CD4-positive, alpha-beta memory T cell (primary cell): Measurements from ENCODE around the gene MAD1L1. TPM values are rescaled to one million over a fixed set of nuclear protein-coding genes. Genes with fewer than 3 reads are reported as not detected.

Experiments used
- CTCF ChIA-PET: fragments of 350-600 bp; sonication (Branson Sonifier 250); formaldehyde crosslinking; loops from one replicate; lab custom pipeline; 2021; ENCODE audit warnings: inconsistent platforms; ENCODE audit not compliant: partially characterized antibody; lab: Charles Lee
- POLR2A ChIA-PET: fragments of 350-600 bp; sonication (Branson Sonifier 250); formaldehyde crosslinking; loops from one replicate; lab custom pipeline; 2021; ENCODE audit not compliant: partially characterized antibody; lab: Charles Lee
- DNase-seq, 5 donors: peaks; one replicate each; pipeline versions ENCODE4 v3.0.0 to v3.0.0-alpha.2; 2020 to 2022; ENCODE audit warnings: mixed read lengths in 1 of 5
- H3K27ac ChIP-seq: one replicate; pipeline ENCODE4 v1.7.0; 2013; ENCODE audit warnings: low read depth, low read length
- H3K27me3 ChIP-seq: 2 replicates; pipeline ENCODE4 v1.7.0; 2013; ENCODE audit warnings: mild to moderate bottlenecking, low read length, moderate library complexity; ENCODE audit not compliant: insufficient read depth
- H3K36me3 ChIP-seq: 2 replicates; pipeline ENCODE4 v1.7.0; 2013; ENCODE audit warnings: mild to moderate bottlenecking, low read length, moderate library complexity; ENCODE audit not compliant: insufficient read depth
- H3K4me1 ChIP-seq: 2 replicates; pipeline ENCODE4 v1.7.0; 2013; ENCODE audit warnings: mild to moderate bottlenecking, low read length, moderate library complexity; ENCODE audit not compliant: insufficient read depth
- H3K4me3 ChIP-seq, 2 donors: one replicate each; pipeline ENCODE4 v1.7.0; 2013; ENCODE audit warnings: low read length in 2 of 2, mild to moderate bottlenecking in 1 of 2
- H3K9me3 ChIP-seq, 2 donors: one replicate each; pipeline ENCODE4 v1.7.0; 2013; ENCODE audit warnings: low read length in 2 of 2, control low read depth in 1 of 2; ENCODE audit not compliant: control insufficient read depth in 1 of 2
- H3K27ac Mint-ChIP-seq, 7 donors: one replicate each; pipeline ENCODE4 v1.8.0; 2020 to 2021; ENCODE audit warnings: mixed read lengths in 7 of 7, mild to moderate bottlenecking in 6 of 7, inconsistent platforms in 3 of 7, moderate library complexity in 3 of 7
- H3K27me3 Mint-ChIP-seq, 2 donors: one replicate each; pipeline ENCODE4 v1.8.0; 2020 to 2021; ENCODE audit warnings: mixed read lengths in 2 of 2
- H3K36me3 Mint-ChIP-seq, 2 donors: one replicate each; pipeline ENCODE4 v1.8.0; 2020 to 2021; ENCODE audit warnings: mixed read lengths in 2 of 2, inconsistent platforms in 1 of 2, mild to moderate bottlenecking in 1 of 2
- H3K4me1 Mint-ChIP-seq, 4 donors: one replicate each; pipeline ENCODE4 v1.8.0; 2020 to 2021; ENCODE audit warnings: mixed read lengths in 4 of 4, mild to moderate bottlenecking in 1 of 4
- H3K4me3 Mint-ChIP-seq, 8 donors: one replicate each; pipeline ENCODE4 v1.8.0; 2020 to 2021; ENCODE audit warnings: mixed read lengths in 8 of 8, mild to moderate bottlenecking in 7 of 8, moderate library complexity in 6 of 8, inconsistent platforms in 3 of 8
- H3K9me3 Mint-ChIP-seq, 8 donors: one replicate each; pipeline ENCODE4 v1.8.0; 2020 to 2021; ENCODE audit warnings: mixed read lengths in 8 of 8, mild to moderate bottlenecking in 5 of 8, inconsistent platforms in 3 of 8, moderate library complexity in 1 of 8
- intact Hi-C: fragments of 100-400 bp; cut with micrococcal nuclease; formaldehyde crosslinking; loops from one replicate; pipeline ENCODE4 v1.15.1; 2023
- polyA plus RNA-seq, 2 donors: library from polyadenylated mRNA; unstranded; fragments of 300-500 nt; fragmentation: Illumina TruSeq; gene quantifications; one replicate each; pipeline ENCODE4 v1.2.3, GENCODE V29; 2021
- total RNA-seq, 2 experiments: library from RNA; stranded (reverse); gene quantifications; one replicate each; pipeline ENCODE4 v1.2.3, GENCODE V29; 2021

MAD1L1 gene
- total and polyA plus RNA-seq, 4 experiments from 2014 or later = 89.9 to 132 (median 110) TPM

DNA sequence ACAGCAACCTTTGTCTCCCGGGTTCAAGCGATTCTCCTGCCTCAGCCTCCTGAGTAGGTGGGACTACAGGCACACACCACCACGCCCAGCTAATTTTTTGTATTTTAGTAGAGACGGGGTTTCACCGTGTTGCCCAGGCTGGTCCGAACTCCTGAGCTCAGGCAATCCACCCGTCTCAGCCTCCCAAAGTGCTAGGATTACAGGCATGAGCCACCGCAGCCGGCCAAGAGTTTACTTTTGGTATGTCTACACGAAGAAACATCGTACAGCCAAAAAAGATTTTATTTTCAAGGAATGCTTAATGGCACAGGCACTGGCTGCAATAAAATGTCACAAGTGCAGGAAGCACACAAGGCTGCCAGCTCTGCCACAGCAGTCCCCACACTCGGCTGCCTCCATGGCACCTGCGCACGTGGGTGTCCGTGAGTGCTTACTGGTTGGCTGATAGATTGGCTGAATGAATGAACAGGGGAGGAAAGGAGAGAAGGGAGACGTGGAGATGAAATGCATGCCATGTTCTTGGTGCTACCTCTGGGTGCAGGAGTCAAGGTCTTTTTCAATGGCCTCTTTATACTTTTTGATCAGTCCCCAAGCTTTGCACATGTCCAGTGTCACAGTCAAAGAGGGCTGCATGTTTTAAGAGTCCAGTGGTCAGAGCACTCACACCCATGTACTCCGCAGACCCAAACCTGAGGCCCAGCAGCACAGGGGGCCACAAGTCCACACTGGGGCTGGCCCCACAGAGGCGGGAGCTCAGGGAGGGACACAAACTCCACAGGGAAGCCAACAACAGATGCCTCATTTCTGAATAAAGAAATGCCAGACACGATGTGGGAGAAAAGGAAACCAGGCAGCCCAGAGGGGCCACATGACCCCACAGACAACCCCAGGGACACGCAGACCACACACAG is 198.2 kb downstream of the MAD1L1 start:
- no peaks in the 10 kb centered on the region for H3K36me3 ChIP-seq
- H3K27me3 ChIP-seq = no peaks in the 10 kb centered on the region
- Mint-ChIP-seq H3K36me3 (peaks cover under 1 to 7% of the 10 kb centered on the region in 2 donors), H3K27ac (peak overlapping the region in 1 of 7 donors; percentile 77), H3K4me3 (no peak overlapping the region), H3K9me3 (peaks cover 0 to 14% (median 3%) of the 10 kb centered on the region in 8 donors), H3K4me1 (peaks cover 25 to 49% (median 40%) of the 10 kb centered on the region in 4 donors), H3K27me3 (no peaks in the 10 kb centered on the region)
- no peak for DNase-seq
- intact Hi-C loops = no loop called here
- H3K4me1 ChIP-seq = peaks cover 27% of the 10 kb centered on the region
- no peaks in the 10 kb centered on the region for H3K9me3 ChIP-seq
- CTCF ChIA-PET = no interaction called here
- POLR2A ChIA-PET = no interaction called here
- no peak overlapping the region for H3K4me3 ChIP-seq
- H3K27ac ChIP-seq = no peak overlapping the region

DNA sequence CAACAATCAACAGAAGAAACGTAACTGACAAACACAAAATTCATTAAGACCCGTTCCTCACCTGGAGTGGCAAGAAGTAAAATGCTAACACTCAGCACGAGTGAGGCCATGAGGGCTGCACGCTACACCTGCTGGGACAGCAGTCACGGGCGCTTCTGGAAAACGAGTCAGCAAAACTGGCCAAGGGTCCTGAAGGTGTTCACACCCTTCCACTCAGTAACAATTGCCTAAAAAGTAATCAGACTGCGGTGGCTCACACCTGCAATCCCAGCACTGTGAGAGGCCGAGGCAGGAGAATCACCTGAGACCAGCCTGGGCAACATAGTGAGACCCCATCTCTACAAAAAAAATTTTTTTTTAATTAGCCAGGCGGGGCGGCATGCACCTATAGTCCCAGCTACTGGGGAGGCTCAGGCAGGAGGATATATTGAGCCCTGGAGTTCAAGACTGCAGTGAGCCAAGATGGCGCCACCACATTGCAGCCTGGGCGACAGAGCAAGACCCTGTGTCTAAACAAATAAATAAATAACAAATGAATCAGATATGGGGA is 199.1 kb downstream of the MAD1L1 start:
- POLR2A ChIA-PET = no interaction called here
- no peaks in the 10 kb centered on the region for H3K9me3 ChIP-seq
- peaks cover 3 to 18% (median 12%) of the 10 kb centered on the region in 8 donors for H3K9me3 Mint-ChIP-seq

GRCh38 chr7:2032876-2033407 is 199.8 kb downstream of the MAD1L1 start:
- no peak overlapping the region for H3K27ac ChIP-seq
- no peaks in the 10 kb centered on the region for H3K27me3 Mint-ChIP-seq
- peaks cover 3 to 25% (median 17%) of the 10 kb centered on the region in 8 donors for H3K9me3 Mint-ChIP-seq
- no peaks in the 10 kb centered on the region for H3K27me3 ChIP-seq
- ChIA-PET CTCF (no interaction called here), POLR2A (no interaction called here)
- intact Hi-C loops = no loop called here
- no peaks in the 10 kb centered on the region for H3K36me3 ChIP-seq
- H3K27ac Mint-ChIP-seq = peak overlapping the region in 2 of 7 donors; percentile 52 to 53
- H3K36me3 Mint-ChIP-seq = peaks cover 8 to 19% of the 10 kb centered on the region in 2 donors
- H3K4me3 Mint-ChIP-seq = no peak overlapping the region
- peaks cover 16 to 35% (median 27%) of the 10 kb centered on the region in 4 donors for H3K4me1 Mint-ChIP-seq
- peaks cover 14% of the 10 kb centered on the region for H3K4me1 ChIP-seq
- no peaks in the 10 kb centered on the region for H3K9me3 ChIP-seq
- DNase-seq = no peak
- no peak overlapping the region for H3K4me3 ChIP-seq

More for the DNA sequence above, 199.1 kb downstream of the MAD1L1 start:
- Mint-ChIP-seq H3K27me3 (no peaks in the 10 kb centered on the region), H3K27ac (no peak overlapping the region), H3K36me3 (peaks cover 5 to 14% of the 10 kb centered on the region in 2 donors), H3K4me1 (peaks cover 19 to 42% (median 32%) of the 10 kb centered on the region in 4 donors), H3K4me3 (peak overlapping the region in 1 of 8 donors; percentile 63)
- intact Hi-C loops = no loop called here
- no peak overlapping the region for H3K4me3 ChIP-seq
- no peaks in the 10 kb centered on the region for H3K36me3 ChIP-seq
- H3K27ac ChIP-seq = no peak overlapping the region
- peaks cover 21% of the 10 kb centered on the region for H3K4me1 ChIP-seq
- CTCF ChIA-PET = no interaction called here
- H3K27me3 ChIP-seq = no peaks in the 10 kb centered on the region
- DNase-seq = no peak

- no peaks in the 10 kb centered on the region for H3K36me3 ChIP-seq
- no peaks in the 10 kb centered on the region for H3K27me3 Mint-ChIP-seq
- no peak overlapping the region for H3K27ac Mint-ChIP-seq
- H3K27me3 ChIP-seq = no peaks in the 10 kb centered on the region
- DNase-seq = no peak
- ChIA-PET POLR2A (no interaction called here), CTCF (interaction anchor here (0.6 kb wide), 1 partner anchor 314 kb away, joined by 3 read pairs; no protein-coding TSS in a partner anchor)
- H3K4me1 Mint-ChIP-seq = peaks cover 9 to 31% (median 20%) of the 10 kb centered on the region in 4 donors
- no peak overlapping the region for H3K4me3 ChIP-seq
- no peak overlapping the region for H3K4me3 Mint-ChIP-seq
- peaks cover 3 to 30% (median 24%) of the 10 kb centered on the region in 8 donors for H3K9me3 Mint-ChIP-seq
- peaks cover 14% of the 10 kb centered on the region for H3K4me1 ChIP-seq
- H3K36me3 Mint-ChIP-seq = peaks cover 13 to 26% of the 10 kb centered on the region in 2 donors
- no peak overlapping the region for H3K27ac ChIP-seq
- intact Hi-C loops = no loop called here
- no peaks in the 10 kb centered on the region for H3K9me3 ChIP-seq
Measured at GRCh38 chr7:2032030-2032875, 200.5 kb downstream of the MAD1L1 start.

DNA sequence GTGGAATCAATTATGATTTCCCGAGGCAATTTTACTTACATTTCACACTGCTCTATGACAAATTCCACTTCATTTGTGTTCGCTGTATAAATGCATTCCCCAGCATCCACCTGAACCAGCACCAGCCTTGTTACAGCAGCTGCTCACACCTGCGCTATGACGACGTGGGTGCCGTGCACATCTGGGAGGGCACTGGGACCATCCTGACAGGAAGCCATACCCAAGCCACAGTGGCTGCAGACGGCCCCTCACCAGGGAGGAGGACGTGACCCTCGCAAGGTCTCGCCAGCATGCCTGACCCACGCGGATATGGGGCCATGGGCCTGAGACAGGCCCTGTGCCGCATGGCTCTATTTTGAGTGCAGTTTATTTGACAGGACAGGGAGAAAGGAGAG is 201.3 kb downstream of the MAD1L1 start:
- DNase-seq = no peak
- H3K4me3 Mint-ChIP-seq = peak overlapping the region in 3 of 8 donors; percentile 3 to 31 (median 18)
- H3K4me1 Mint-ChIP-seq = peaks cover 8 to 26% (median 14%) of the 10 kb centered on the region in 4 donors
- intact Hi-C loops = no loop called here
- H3K36me3 ChIP-seq = no peaks in the 10 kb centered on the region
- H3K9me3 ChIP-seq = no peaks in the 10 kb centered on the region
- ChIA-PET CTCF (interaction anchor here (0.6 kb wide), 1 partner anchor 315 kb away, joined by 3 read pairs; no protein-coding TSS in a partner anchor), POLR2A (interaction anchor here (1.0 kb wide), 1 partner anchor 192 kb away, joined by 3 read pairs; no protein-coding TSS in a partner anchor)
- H3K27ac ChIP-seq = no peak overlapping the region
- H3K9me3 Mint-ChIP-seq = peaks cover 3 to 35% (median 30%) of the 10 kb centered on the region in 8 donors
- no peaks in the 10 kb centered on the region for H3K27me3 Mint-ChIP-seq
- H3K36me3 Mint-ChIP-seq = peaks cover 17 to 34% of the 10 kb centered on the region in 2 donors
- H3K4me3 ChIP-seq = no peak overlapping the region
- peaks cover 14% of the 10 kb centered on the region for H3K4me1 ChIP-seq
- H3K27ac Mint-ChIP-seq = no peak overlapping the region
- no peaks in the 10 kb centered on the region for H3K27me3 ChIP-seq

- Mint-ChIP-seq H3K27me3 (no peaks in the 10 kb centered on the region), H3K4me3 (peak overlapping the region in 1 of 8 donors; percentile 3), H3K9me3 (peaks cover 3 to 41% (median 36%) of the 10 kb centered on the region in 8 donors), H3K4me1 (peaks cover 8 to 26% (median 14%) of the 10 kb centered on the region in 4 donors), H3K36me3 (peaks cover 22 to 40% of the 10 kb centered on the region in 2 donors), H3K27ac (peak overlapping the region in 2 of 7 donors; percentile 7 to 76)
- H3K36me3 ChIP-seq = no peaks in the 10 kb centered on the region
- POLR2A ChIA-PET = interaction anchor here (1.0 kb wide), 1 partner anchor 193 kb away, joined by 3 read pairs; no protein-coding TSS in a partner anchor
- H3K9me3 ChIP-seq = no peaks in the 10 kb centered on the region
- peak in 3 of 5 donors; percentile 7 to 17 (median 13) for DNase-seq
- no peak overlapping the region for H3K4me3 ChIP-seq
- H3K27ac ChIP-seq = no peak overlapping the region
- H3K4me1 ChIP-seq = peaks cover 14% of the 10 kb centered on the region
- CTCF ChIA-PET = no interaction called here
- intact Hi-C loops = no loop called here
- no peaks in the 10 kb centered on the region for H3K27me3 ChIP-seq
Measured at GRCh38 chr7:2030475-2031450, 202.0 kb downstream of the MAD1L1 start.
